Glutamatergic neuron (in vitro differentiated cells): ENCODE results near the gene TM2D3. TPM values are rescaled to one million over a fixed set of nuclear protein-coding genes. Genes with fewer than 3 reads are reported as not detected.
A peak's percentile ranks its signal among the peaks of the same experiment; 100 is the strongest.

Experiments
- DNase-seq: peaks from one replicate; pipeline ENCODE4 v3.0.0; 2022
- H3K27ac Mint-ChIP-seq: one replicate; pipeline ENCODE4 v1.8.0; 2020; ENCODE audit warnings: mild to moderate bottlenecking, mixed read lengths, inconsistent platforms; ENCODE audit not compliant: unreplicated experiment
- H3K27me3 Mint-ChIP-seq: one replicate; pipeline ENCODE4 v1.8.0; 2020; ENCODE audit warnings: mild to moderate bottlenecking, moderate library complexity, mixed read lengths, inconsistent platforms; ENCODE audit not compliant: unreplicated experiment
- H3K36me3 Mint-ChIP-seq: one replicate; pipeline ENCODE4 v1.8.0; 2020; ENCODE audit warnings: mild to moderate bottlenecking, mixed read lengths, inconsistent platforms; ENCODE audit not compliant: unreplicated experiment
- H3K4me1 Mint-ChIP-seq: one replicate; pipeline ENCODE4 v1.8.0; 2020; ENCODE audit warnings: mild to moderate bottlenecking, low read depth, mixed read lengths, inconsistent platforms; ENCODE audit not compliant: unreplicated experiment
- H3K4me3 Mint-ChIP-seq: one replicate; pipeline ENCODE4 v1.8.0; 2020; ENCODE audit warnings: mild to moderate bottlenecking, mixed read lengths, inconsistent platforms; ENCODE audit not compliant: unreplicated experiment
- H3K9me3 Mint-ChIP-seq: one replicate; pipeline ENCODE4 v1.8.0; 2020; ENCODE audit warnings: mild to moderate bottlenecking, moderate library complexity, mixed read lengths, inconsistent platforms; ENCODE audit not compliant: unreplicated experiment
- total RNA-seq: library from RNA; stranded (reverse); fragmentation: NEBNext Ultra II Directional; extraction: Animal tissue kit (Norgen Biotek cat#: 25700); gene quantifications from one replicate; pipeline ENCODE4 v1.2.1, GENCODE V29; 2021; ENCODE audit not compliant: unreplicated experiment
- TF ChIP-seq, protein P1 (sequence below): fragments of 200-600 bp; sonication (generic); IDR thresholded peaks from one replicate; pipeline ENCODE4 v1.5.0; 2021; ENCODE audit not compliant: partially characterized antibody, unreplicated experiment

The TM2D3 gene
- total RNA-seq, 1 donor from 2014 or later = 58.6 TPM

DNA sequence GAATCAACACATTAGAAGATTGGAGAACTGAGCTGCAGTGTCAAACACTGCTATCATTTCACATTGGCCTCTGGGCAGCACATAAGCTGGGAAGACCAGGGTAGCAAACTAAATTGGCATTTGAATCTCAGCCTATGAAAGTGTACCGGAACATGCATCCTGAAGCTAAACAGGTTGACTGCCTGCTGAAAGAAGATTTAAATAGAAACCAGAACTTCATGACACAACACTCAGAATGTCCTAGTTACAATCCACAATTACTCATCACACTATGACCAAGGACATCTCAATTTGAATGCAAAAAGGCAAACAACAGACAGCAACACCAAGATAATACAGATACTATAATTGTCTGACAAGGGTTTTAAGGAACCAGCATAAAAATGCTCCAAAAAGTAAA is 26.2 kb downstream of the TM2D3 start:
- H3K27ac Mint-ChIP-seq = no peak overlapping the region
- no peak overlapping the region for H3K4me3 Mint-ChIP-seq
- peaks cover 6% of the 10 kb centered on the region for H3K9me3 Mint-ChIP-seq
- H3K27me3 Mint-ChIP-seq = no peaks in the 10 kb centered on the region
- H3K4me1 Mint-ChIP-seq = peaks cover 2% of the 10 kb centered on the region
- H3K36me3 Mint-ChIP-seq = peaks cover 40% of the 10 kb centered on the region
- no peak for DNase-seq
- TF ChIP-seq, protein P1, sequence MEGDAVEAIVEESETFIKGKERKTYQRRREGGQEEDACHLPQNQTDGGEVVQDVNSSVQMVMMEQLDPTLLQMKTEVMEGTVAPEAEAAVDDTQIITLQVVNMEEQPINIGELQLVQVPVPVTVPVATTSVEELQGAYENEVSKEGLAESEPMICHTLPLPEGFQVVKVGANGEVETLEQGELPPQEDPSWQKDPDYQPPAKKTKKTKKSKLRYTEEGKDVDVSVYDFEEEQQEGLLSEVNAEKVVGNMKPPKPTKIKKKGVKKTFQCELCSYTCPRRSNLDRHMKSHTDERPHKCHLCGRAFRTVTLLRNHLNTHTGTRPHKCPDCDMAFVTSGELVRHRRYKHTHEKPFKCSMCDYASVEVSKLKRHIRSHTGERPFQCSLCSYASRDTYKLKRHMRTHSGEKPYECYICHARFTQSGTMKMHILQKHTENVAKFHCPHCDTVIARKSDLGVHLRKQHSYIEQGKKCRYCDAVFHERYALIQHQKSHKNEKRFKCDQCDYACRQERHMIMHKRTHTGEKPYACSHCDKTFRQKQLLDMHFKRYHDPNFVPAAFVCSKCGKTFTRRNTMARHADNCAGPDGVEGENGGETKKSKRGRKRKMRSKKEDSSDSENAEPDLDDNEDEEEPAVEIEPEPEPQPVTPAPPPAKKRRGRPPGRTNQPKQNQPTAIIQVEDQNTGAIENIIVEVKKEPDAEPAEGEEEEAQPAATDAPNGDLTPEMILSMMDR = no peak

DNA sequence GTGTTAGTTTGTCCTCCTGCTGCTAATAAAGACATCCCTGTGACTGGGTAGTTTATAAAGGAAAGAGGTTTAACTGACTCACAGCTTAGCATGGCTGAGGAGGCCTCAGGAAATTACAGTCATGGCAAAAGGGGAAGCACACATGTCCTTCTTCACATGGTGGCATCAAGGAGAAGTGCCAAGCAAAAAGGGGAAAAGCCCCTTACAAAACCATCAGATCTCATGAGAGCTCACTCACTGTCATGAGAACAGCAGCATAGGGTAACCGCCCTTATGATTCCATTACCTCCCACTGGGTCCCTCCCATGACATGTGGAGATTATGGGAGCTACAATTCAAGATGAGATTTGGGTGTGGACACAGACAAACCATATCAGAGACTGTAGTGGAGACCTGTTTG is 27.0 kb downstream of the TM2D3 start:
- H3K4me3 Mint-ChIP-seq = no peak overlapping the region
- DNase-seq = no peak
- H3K4me1 Mint-ChIP-seq = peaks cover 7% of the 10 kb centered on the region
- H3K27me3 Mint-ChIP-seq = no peaks in the 10 kb centered on the region
- H3K27ac Mint-ChIP-seq = no peak overlapping the region
- TF ChIP-seq, protein P1 = no peak
- H3K36me3 Mint-ChIP-seq = peaks cover 40% of the 10 kb centered on the region
- H3K9me3 Mint-ChIP-seq = peaks cover 6% of the 10 kb centered on the region

DNA sequence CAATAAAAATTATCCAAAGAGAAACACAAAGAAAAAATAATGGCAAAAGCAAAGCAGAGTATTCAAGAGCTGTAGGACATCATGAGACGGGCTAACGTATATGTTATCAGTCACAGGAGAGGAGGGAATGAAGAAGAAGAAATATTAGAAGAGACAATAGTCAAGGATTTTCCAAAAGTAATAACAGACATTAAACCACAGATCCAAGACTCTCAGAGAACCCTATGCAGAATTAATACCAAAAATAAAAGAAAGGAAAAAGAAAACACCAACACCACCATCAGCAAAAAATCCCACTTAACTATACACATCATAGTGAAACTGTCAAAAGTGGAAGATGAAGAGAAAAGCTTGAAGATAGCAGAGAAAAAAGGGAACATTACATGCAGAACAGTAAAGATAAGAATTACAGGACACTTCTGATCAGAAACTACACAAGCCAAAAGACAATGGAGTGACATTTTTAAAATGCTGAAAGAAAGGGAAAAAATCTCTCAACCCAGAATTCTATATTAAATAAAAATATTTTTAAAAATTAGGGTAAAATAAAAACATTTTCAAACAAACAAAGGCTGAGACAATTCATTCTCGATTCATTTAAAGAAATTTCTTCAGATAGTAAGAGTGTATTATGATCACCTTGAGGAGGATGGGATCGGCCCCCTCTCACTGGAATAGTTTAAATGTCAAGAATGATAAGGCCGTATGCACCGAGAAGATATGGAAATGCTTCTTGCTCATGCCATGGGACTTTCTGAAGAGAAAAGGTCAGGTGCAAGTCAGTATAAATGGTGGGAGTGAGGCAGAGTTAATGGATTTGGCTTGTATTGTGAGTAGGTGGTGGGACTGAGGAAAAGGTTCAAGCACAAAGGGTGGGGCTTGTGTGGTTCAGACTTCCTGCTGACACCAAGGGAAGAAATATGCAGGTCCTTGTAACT is 28.5 kb downstream of the TM2D3 start:
- Mint-ChIP-seq H3K27me3 (peaks cover 3% of the 10 kb centered on the region), H3K36me3 (peaks cover 40% of the 10 kb centered on the region), H3K27ac (no peak overlapping the region), H3K4me3 (no peak overlapping the region), H3K9me3 (peaks cover 6% of the 10 kb centered on the region), H3K4me1 (peaks cover 17% of the 10 kb centered on the region)
- TF ChIP-seq, protein P1 = no peak
- no peak for DNase-seq

DNA sequence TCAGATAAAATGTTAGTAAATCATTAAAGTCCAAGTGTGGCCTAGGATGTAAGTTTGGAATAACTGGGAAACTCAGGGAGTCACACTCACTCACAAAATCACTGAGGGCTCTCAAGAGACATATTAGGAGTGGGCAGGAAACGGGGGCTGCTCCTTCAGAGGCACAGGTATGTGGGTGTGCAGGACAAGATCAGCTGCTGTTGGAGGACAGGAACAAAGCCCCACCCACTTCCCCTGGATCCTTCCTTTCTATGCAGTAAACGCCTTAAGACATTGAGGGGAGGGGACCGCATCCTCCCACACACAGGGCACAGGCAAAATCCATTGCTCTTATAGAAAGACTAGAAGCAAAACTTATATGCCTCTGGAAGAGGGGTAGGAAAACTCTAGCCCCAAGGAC is 30.2 kb downstream of the TM2D3 start:
- H3K36me3 Mint-ChIP-seq = peaks cover 40% of the 10 kb centered on the region
- no peak overlapping the region for H3K27ac Mint-ChIP-seq
- H3K27me3 Mint-ChIP-seq = peaks cover 8% of the 10 kb centered on the region
- no peak for DNase-seq
- peaks cover 26% of the 10 kb centered on the region for H3K4me1 Mint-ChIP-seq
- H3K9me3 Mint-ChIP-seq = peaks cover 11% of the 10 kb centered on the region
- TF ChIP-seq, protein P1 = no peak
- H3K4me3 Mint-ChIP-seq = no peak overlapping the region

DNA sequence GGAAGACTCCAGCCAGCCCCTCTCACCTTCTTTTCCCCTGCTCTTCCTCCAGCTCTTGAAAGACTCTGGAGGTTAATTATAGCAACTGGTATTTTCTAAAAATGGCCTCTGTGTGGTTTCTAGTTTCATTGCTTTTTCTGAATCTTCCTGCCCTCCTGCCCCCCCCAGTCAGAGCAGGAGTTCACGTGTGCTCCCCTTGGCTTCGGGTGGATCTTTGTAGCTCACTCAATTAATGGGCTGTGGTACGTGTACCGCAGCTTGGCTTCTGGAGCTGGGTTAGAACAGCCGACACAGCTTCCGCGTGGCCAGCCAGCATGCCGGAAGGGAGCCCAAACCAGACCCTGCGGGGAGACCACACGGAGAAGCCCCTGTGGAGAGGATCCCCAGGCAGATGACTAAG is 31.5 kb downstream of the TM2D3 start:
- Mint-ChIP-seq H3K27me3 (peaks cover 9% of the 10 kb centered on the region), H3K36me3 (peaks cover 32% of the 10 kb centered on the region), H3K27ac (peak overlapping the region; percentile 87), H3K9me3 (peaks cover 11% of the 10 kb centered on the region), H3K4me3 (no peak overlapping the region), H3K4me1 (peaks cover 39% of the 10 kb centered on the region)
- TF ChIP-seq, protein P1 = no peak
- no peak for DNase-seq
